ENCODE results near the gene CD276.
"Not testable (repeated sequence)": the region's sequence is repeated elsewhere in the genome, so short reads cannot be mapped to it uniquely, and the experiment has no call there.

CD276 gene

GRCh38 chr15:73695773-73696640 is 11.8 kb downstream of the CD276 start:
- H3K27me3 ChIP-seq (replicated peaks; ENCODE audit: control insufficient read depth, insufficient read depth, low read length): no peaks in the 10 kb centered on the region
- no peak for DNase-seq (ENCODE audit: extremely low read depth, insufficient read length)
- TF ChIP-seq CTCF (IDR thresholded peaks at IDR 0.05; ENCODE audit: insufficient read depth, low read length, poor library complexity, severe bottlenecking): no peak
- H3K36me3 ChIP-seq (ENCODE audit: control insufficient read depth, insufficient read depth, low read length): no peaks in the 10 kb centered on the region
- H3K4me3 ChIP-seq (replicated peaks; ENCODE audit: low read depth, low read length): no peak overlapping the region

GRCh38 chr15:73696641-73697001 is 12.4 kb downstream of the CD276 start:
- Histone ChIP-seq H3K27me3 (replicated peaks; ENCODE audit: control insufficient read depth, insufficient read depth, low read length) (no peaks in the 10 kb centered on the region), H3K36me3 (ENCODE audit: control insufficient read depth, insufficient read depth, low read length) (no peaks in the 10 kb centered on the region), H3K4me3 (replicated peaks; ENCODE audit: low read depth, low read length) (no peak overlapping the region)
- no peak for TF ChIP-seq CTCF (IDR thresholded peaks at IDR 0.05; ENCODE audit: insufficient read depth, low read length, poor library complexity, severe bottlenecking)
- no peak for DNase-seq (ENCODE audit: extremely low read depth, insufficient read length)

- H3K36me3 ChIP-seq (ENCODE audit: control insufficient read depth, insufficient read depth, low read length): no peaks in the 10 kb centered on the region
- no peak overlapping the region for H3K4me3 ChIP-seq (replicated peaks; ENCODE audit: low read depth, low read length)
- DNase-seq (ENCODE audit: extremely low read depth, insufficient read length): peak; percentile 52
- no peak for TF ChIP-seq CTCF (IDR thresholded peaks at IDR 0.05; ENCODE audit: insufficient read depth, low read length, poor library complexity, severe bottlenecking)
- no peaks in the 10 kb centered on the region for H3K27me3 ChIP-seq (replicated peaks; ENCODE audit: control insufficient read depth, insufficient read depth, low read length)
These were observed 12.9 kb downstream of the CD276 start for GRCh38 chr15:73697033-73697467.

DNA sequence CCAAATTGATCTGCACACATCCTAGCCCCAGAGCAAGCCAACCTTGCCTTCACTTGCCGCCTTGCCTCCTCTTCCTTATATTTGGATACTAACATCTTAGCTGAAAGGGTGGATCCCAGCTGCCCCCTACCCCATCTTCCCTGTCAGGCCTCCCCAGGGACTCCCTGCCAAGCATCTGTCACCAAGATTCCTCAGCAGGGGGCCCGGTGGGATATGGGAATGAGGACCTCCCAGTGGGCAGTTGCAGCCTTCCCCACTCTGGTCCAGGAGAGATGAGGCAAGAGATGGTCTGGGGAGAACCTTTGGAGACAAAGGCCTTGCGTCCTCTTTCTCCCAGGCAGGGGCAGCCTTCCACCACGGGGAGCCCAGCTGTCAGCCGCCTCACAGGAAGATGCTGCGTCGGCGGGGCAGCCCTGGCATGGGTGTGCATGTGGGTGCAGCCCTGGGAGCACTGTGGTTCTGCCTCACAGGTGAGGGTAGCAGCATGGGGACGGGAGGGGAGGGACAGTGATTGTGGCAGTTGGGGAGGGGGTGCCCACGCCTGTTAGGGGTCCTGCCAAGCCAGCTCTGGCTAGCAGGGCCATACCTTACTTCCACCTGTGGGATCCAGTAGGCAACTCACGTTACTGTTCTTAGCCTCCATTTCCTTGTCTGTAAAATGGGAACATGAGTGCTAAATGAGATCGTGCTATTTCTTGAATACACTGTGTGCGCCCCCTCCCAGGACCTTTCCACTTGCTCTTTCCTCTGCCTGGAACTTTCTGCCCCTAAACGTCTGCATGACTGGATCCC is 15.3 kb downstream of the CD276 start:
- no peaks in the 10 kb centered on the region for H3K27me3 ChIP-seq (replicated peaks; ENCODE audit: control insufficient read depth, insufficient read depth, low read length)
- H3K4me3 ChIP-seq (replicated peaks; ENCODE audit: low read depth, low read length): no peak overlapping the region
- no peak for TF ChIP-seq CTCF (IDR thresholded peaks at IDR 0.05; ENCODE audit: insufficient read depth, low read length, poor library complexity, severe bottlenecking)
- H3K36me3 ChIP-seq (ENCODE audit: control insufficient read depth, insufficient read depth, low read length): no peaks in the 10 kb centered on the region
- no peak for DNase-seq (ENCODE audit: extremely low read depth, insufficient read length)

- TF ChIP-seq CTCF (IDR thresholded peaks at IDR 0.05; ENCODE audit: insufficient read depth, low read length, poor library complexity, severe bottlenecking): peak; percentile 93
- peak; percentile 37 for DNase-seq (ENCODE audit: extremely low read depth, insufficient read length)
- Histone ChIP-seq H3K36me3 (ENCODE audit: control insufficient read depth, insufficient read depth, low read length) (no peaks in the 10 kb centered on the region), H3K4me3 (replicated peaks; ENCODE audit: low read depth, low read length) (no peak overlapping the region), H3K27me3 (replicated peaks; ENCODE audit: control insufficient read depth, insufficient read depth, low read length) (no peaks in the 10 kb centered on the region)
These were observed 16.1 kb downstream of the CD276 start for GRCh38 chr15:73700041-73700842.

GRCh38 chr15:73702311-73703239 is 18.4 kb downstream of the CD276 start:
- H3K36me3 ChIP-seq (ENCODE audit: control insufficient read depth, insufficient read depth, low read length); DNase-seq (ENCODE audit: extremely low read depth, insufficient read length); H3K27me3 ChIP-seq (replicated peaks; ENCODE audit: control insufficient read depth, insufficient read depth, low read length); H3K4me3 ChIP-seq (replicated peaks; ENCODE audit: low read depth, low read length): not testable (repeated sequence)

GRCh38 chr15:73703601-73704000 is 19.4 kb downstream of the CD276 start:
- not testable (repeated sequence) for DNase-seq (ENCODE audit: extremely low read depth, insufficient read length); H3K27me3 ChIP-seq (replicated peaks; ENCODE audit: control insufficient read depth, insufficient read depth, low read length); H3K4me3 ChIP-seq (replicated peaks; ENCODE audit: low read depth, low read length); H3K36me3 ChIP-seq (ENCODE audit: control insufficient read depth, insufficient read depth, low read length)
